ENCODE results near the gene PRSS8.

- TF ChIP-seq EP300 (IDR thresholded peaks at IDR 0.05), result no peak
- TF ChIP-seq, protein P1, sequence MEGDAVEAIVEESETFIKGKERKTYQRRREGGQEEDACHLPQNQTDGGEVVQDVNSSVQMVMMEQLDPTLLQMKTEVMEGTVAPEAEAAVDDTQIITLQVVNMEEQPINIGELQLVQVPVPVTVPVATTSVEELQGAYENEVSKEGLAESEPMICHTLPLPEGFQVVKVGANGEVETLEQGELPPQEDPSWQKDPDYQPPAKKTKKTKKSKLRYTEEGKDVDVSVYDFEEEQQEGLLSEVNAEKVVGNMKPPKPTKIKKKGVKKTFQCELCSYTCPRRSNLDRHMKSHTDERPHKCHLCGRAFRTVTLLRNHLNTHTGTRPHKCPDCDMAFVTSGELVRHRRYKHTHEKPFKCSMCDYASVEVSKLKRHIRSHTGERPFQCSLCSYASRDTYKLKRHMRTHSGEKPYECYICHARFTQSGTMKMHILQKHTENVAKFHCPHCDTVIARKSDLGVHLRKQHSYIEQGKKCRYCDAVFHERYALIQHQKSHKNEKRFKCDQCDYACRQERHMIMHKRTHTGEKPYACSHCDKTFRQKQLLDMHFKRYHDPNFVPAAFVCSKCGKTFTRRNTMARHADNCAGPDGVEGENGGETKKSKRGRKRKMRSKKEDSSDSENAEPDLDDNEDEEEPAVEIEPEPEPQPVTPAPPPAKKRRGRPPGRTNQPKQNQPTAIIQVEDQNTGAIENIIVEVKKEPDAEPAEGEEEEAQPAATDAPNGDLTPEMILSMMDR (IDR thresholded peaks at IDR 0.05), result no peak
- TF ChIP-seq POLR2A (IDR thresholded peaks at IDR 0.05), result no peak
Observed at GRCh38 chr16:31148896-31149295, 13.4 kb upstream of the PRSS8 start.
